ENCODE results near the gene TTC22.

TTC22 gene

GRCh38 chr1:54812801-54813484, 11.8 kb upstream of the TTC22 start:
- no peaks in the 10 kb centered on the region for H3K27me3 ChIP-seq (ENCODE audit: insufficient read depth, poor library complexity, severe bottlenecking)
- DNase-seq (ENCODE audit: low spot score) (no peak), ATAC-seq (ENCODE audit: low read depth) (no peak)
- H3K4me1 ChIP-seq (ENCODE audit: insufficient read depth, poor library complexity, severe bottlenecking) = no peaks in the 10 kb centered on the region
- H3K9me3 ChIP-seq (ENCODE audit: severe bottlenecking) = no peaks in the 10 kb centered on the region
- no peaks in the 10 kb centered on the region for H3K36me3 ChIP-seq (ENCODE audit: low read depth)
- H3K4me3 ChIP-seq (ENCODE audit: severe bottlenecking) = no peak overlapping the region
- TF ChIP-seq CTCF (IDR thresholded peaks at IDR 0.05; ENCODE audit: poor library complexity, severe bottlenecking) = no peak
- H3K27ac ChIP-seq (ENCODE audit: poor library complexity, severe bottlenecking) = no peak overlapping the region

- H3K9me3 ChIP-seq (ENCODE audit: severe bottlenecking) = no peaks in the 10 kb centered on the region
- no peak overlapping the region for H3K4me3 ChIP-seq (ENCODE audit: severe bottlenecking)
- no peak for ATAC-seq (ENCODE audit: low read depth)
- TF ChIP-seq CTCF (IDR thresholded peaks at IDR 0.05; ENCODE audit: poor library complexity, severe bottlenecking) = no peak
- H3K4me1 ChIP-seq (ENCODE audit: insufficient read depth, poor library complexity, severe bottlenecking) = no peaks in the 10 kb centered on the region
- no peaks in the 10 kb centered on the region for H3K36me3 ChIP-seq (ENCODE audit: low read depth)
- DNase-seq (ENCODE audit: low spot score) = no peak
- H3K27ac ChIP-seq (ENCODE audit: poor library complexity, severe bottlenecking) = no peak overlapping the region
- H3K27me3 ChIP-seq (ENCODE audit: insufficient read depth, poor library complexity, severe bottlenecking) = no peaks in the 10 kb centered on the region
These were observed 10.9 kb upstream of the TTC22 start for GRCh38 chr1:54811739-54812655.

GRCh38 chr1:54811066-54811465, 9.9 kb upstream of the TTC22 start:
- no peak overlapping the region for H3K4me3 ChIP-seq (ENCODE audit: severe bottlenecking)
- no peaks in the 10 kb centered on the region for H3K36me3 ChIP-seq (ENCODE audit: low read depth)
- DNase-seq (ENCODE audit: low spot score) (no peak), ATAC-seq (ENCODE audit: low read depth) (no peak)
- no peaks in the 10 kb centered on the region for H3K4me1 ChIP-seq (ENCODE audit: insufficient read depth, poor library complexity, severe bottlenecking)
- no peaks in the 10 kb centered on the region for H3K9me3 ChIP-seq (ENCODE audit: severe bottlenecking)
- no peak for TF ChIP-seq CTCF (IDR thresholded peaks at IDR 0.05; ENCODE audit: poor library complexity, severe bottlenecking)
- H3K27me3 ChIP-seq (ENCODE audit: insufficient read depth, poor library complexity, severe bottlenecking) = no peaks in the 10 kb centered on the region
- no peak overlapping the region for H3K27ac ChIP-seq (ENCODE audit: poor library complexity, severe bottlenecking)

- TF ChIP-seq CTCF (IDR thresholded peaks at IDR 0.05; ENCODE audit: poor library complexity, severe bottlenecking) = peak; percentile 84
- Histone ChIP-seq H3K4me3 (ENCODE audit: severe bottlenecking) (no peak overlapping the region), H3K27me3 (ENCODE audit: insufficient read depth, poor library complexity, severe bottlenecking) (no peaks in the 10 kb centered on the region), H3K4me1 (ENCODE audit: insufficient read depth, poor library complexity, severe bottlenecking) (no peaks in the 10 kb centered on the region), H3K27ac (ENCODE audit: poor library complexity, severe bottlenecking) (no peak overlapping the region), H3K9me3 (ENCODE audit: severe bottlenecking) (no peaks in the 10 kb centered on the region), H3K36me3 (ENCODE audit: low read depth) (no peaks in the 10 kb centered on the region)
- ATAC-seq (ENCODE audit: low read depth) (peak; percentile 90), DNase-seq (ENCODE audit: low spot score) (no peak)
These were observed 9.2 kb upstream of the TTC22 start for GRCh38 chr1:54810153-54810942.
